Heart left ventricle (tissue), 16 donors: ENCODE measurements around the gene NIPBL. TPM values are rescaled to one million over a fixed set of nuclear protein-coding genes. Genes with fewer than 3 reads are reported as not detected.

ENCODE experiments used
- ATAC-seq, 4 donors: fragments of 200-7000 bp; cut with Tn5 transposase; one replicate each; pipeline ENCODE4 v1.9.1; 2020 to 2022; ENCODE audit warnings: moderate library complexity in 4 of 4, mild to moderate bottlenecking in 3 of 4, moderate number of reproducible peaks in 1 of 4
- DNase-seq, 5 donors: peaks; one replicate each; pipeline ENCODE4 v3.0.0-alpha.2; 2020
- H3K27ac ChIP-seq, 12 donors: fragments of 200-600 bp; sonication (generic) in 4 of 12; one replicate each; pipeline versions ENCODE4 v1.5.0 to v1.8.0; 2016 to 2022; ENCODE audit warnings: mild to moderate bottlenecking in 2 of 12
- H3K27me3 ChIP-seq, 9 donors: fragments of 200-600 bp; sonication (generic) in 2 of 9; one replicate each; pipeline versions ENCODE4 v1.5.1 to v1.8.0; 2016 to 2022; ENCODE audit warnings: mild to moderate bottlenecking in 3 of 9
- H3K36me3 ChIP-seq, 9 donors: fragments of 200-600 bp; sonication (generic) in 2 of 9; one replicate each; pipeline versions ENCODE4 v1.5.0 to v1.8.0; 2018 to 2022; ENCODE audit warnings: mild to moderate bottlenecking in 2 of 9
- H3K4me1 ChIP-seq, 12 donors: fragments of 200-600 bp; sonication (generic) in 4 of 12; one replicate each; pipeline versions ENCODE4 v1.5.0 to v1.8.0; 2016 to 2022; ENCODE audit warnings: mild to moderate bottlenecking in 3 of 12
- H3K4me3 ChIP-seq, 12 donors: fragments of 200-600 bp; sonication (generic) in 4 of 12; one replicate each; pipeline versions ENCODE4 v1.5.0 to v1.8.0; 2017 to 2022; ENCODE audit warnings: mild to moderate bottlenecking in 9 of 12, moderate library complexity in 4 of 12
- H3K9me3 ChIP-seq, 12 donors: fragments of 200-600 bp; sonication (generic) in 4 of 12; one replicate each; pipeline versions ENCODE4 v1.5.0 to v1.8.0; 2016 to 2022; ENCODE audit warnings: mild to moderate bottlenecking in 1 of 12
- CTCF ChIP-seq, 12 donors: fragments of 200-600 bp; sonication (generic) in 4 of 12; IDR thresholded peaks; one replicate each; pipeline versions ENCODE4 v1.5.0 to v1.8.0; 2018 to 2022; ENCODE audit warnings: antibody characterized with exemption in 12 of 12, mild to moderate bottlenecking in 5 of 12
- POLR2A ChIP-seq, 2 donors: fragments of 450-650 bp; IDR thresholded peaks; one replicate each; pipeline ENCODE4 v1.6.1; 2017; ENCODE audit warnings: antibody characterized with exemption in 2 of 2, mild to moderate bottlenecking in 2 of 2, moderate library complexity in 2 of 2
- WGBS, 4 donors: extraction: QIAGEN DNeasy Blood & Tissue Kit in 2 of 4; methylation state at CpG; one replicate each; pipeline versions ENCODE4 v1.1.5 to v1.1.7; 2013 to 2018; 5-methylcytosine and 5-hydroxymethylcytosine counted together
- intact Hi-C, 10 donors: fragments of 100-400 bp; cut with DNase I; formaldehyde crosslinking; loops; one replicate each; pipeline versions ENCODE4 v1.11.1 to v1.14.2; 2022
- polyA plus RNA-seq, 2 donors: library from polyadenylated mRNA; stranded (reverse); fragments of 200-250 nt; gene quantifications; one replicate each; pipeline ENCODE4 v1.2.3, GENCODE V29; 2013
- total RNA-seq, 9 donors: library from RNA; depleted of rRNA in 2 of 9; stranded (reverse); fragments of >200 nt in 2 of 9; fragmentation: NEBNext Ultra II Directional in 3 of 9; extraction: Animal tissue kit (Norgen Biotek cat#: 25700) in 3 of 9; gene quantifications; one replicate each; pipeline versions ENCODE4 v1.1.0 to v1.2.4, GENCODE V29; 2016 to 2023
- donor health status: ischemic (EF 13 %, LVEDD 7.1; RV severe dilation, severe dysfunction).
- donor health status: healthy with polysubstance abuse.
- donor health status: DM: no; HTN: yes; CAD: no.
- donor health status: DM: no; HTN: no; CAD: no.
- donor health status: ischemic (EF 25% LVEDD 6.9; RV normal size, moderate dysfunction).
- donor health status: ischemic (EF 25% LVEDD 5.7; RV mildly dilated, moderate dysfunction).
- donor health status: healthy.
- donor health status: DM: yes; HTN: yes; CAD: no.
- donor health status: ischemic (EF 35%, LVEDD 5.7; RV mildly dilated, moderate dysfunction).
- donor health status: nonischemic (EF 11% LVEDD 7.7; RV severe dilation, severe dysfunction).
- donor health status: DM: yes; HTN: yes; CAD: no.
- donor health status: PGD.
- donor health status: ischemic (EF 29% LVEDD 5.4; RV normal size, mild dysfunction).
- donor health status: nonischemic (EF 23%, LVEDD 6.1; RV moderate dilation, normal function).

The NIPBL gene
- total and polyA plus RNA-seq, 11 donors = 13.2 to 57.3 (median 38.2) TPM

GRCh38 chr5:36879274-36880033 is 2.9 kb downstream of the NIPBL start:
- DNase-seq = no peak
- intact Hi-C loops = loop anchor here (5.0 to 10.0 kb wide), 8 partner anchors 58 to 635 kb away; partner anchors contain the start of genes NADK2 (in 2 of the 10) and NUP155 (in 1 of the 10)
- H3K9me3 ChIP-seq = no peaks in the 10 kb centered on the region
- no peaks in the 10 kb centered on the region for H3K27me3 ChIP-seq
- peak overlapping the region in 7 of 12 donors; percentile 10 to 98 (median 96) for H3K27ac ChIP-seq
- TF ChIP-seq CTCF (IDR thresholded peaks at IDR 0.05) (no peak), POLR2A (IDR thresholded peaks at IDR 0.05) (no peak)
- WGBS, 4 donors = 24 to 39% (median 32%) methylated on average over 2 of the region's 2 CpGs
- peak overlapping the region in 10 of 12 donors; percentile 77 to 98 (median 91) for H3K4me3 ChIP-seq
- peaks cover 4 to 74% (median 58%) of the 10 kb centered on the region in 12 donors for H3K4me1 ChIP-seq
- no peaks in the 10 kb centered on the region for H3K36me3 ChIP-seq
- ATAC-seq = no peak

DNA sequence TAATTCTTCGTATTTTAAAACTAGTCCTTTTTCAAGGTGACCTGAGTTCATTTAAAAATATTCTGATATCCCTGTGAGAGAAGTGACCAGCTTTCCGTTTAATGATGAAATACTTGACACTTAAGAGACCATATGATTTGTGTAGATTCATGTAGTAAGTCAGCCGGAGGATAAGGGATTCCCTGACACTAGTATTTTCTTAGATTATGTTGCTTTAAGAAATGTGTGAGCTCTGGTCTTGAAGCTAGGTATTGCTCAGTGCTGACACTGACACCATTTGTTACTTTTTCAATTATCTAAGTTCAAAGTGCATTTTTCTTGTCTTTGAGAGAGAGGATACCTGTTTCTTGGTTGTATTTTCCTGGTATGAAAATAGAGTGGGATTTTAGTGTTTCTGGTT is 4.2 kb downstream of the NIPBL start:
- no peak for TF ChIP-seq CTCF (IDR thresholded peaks at IDR 0.05)
- TF ChIP-seq POLR2A (IDR thresholded peaks at IDR 0.05) = no peak
- Histone ChIP-seq H3K4me1 (peaks cover 2 to 70% (median 61%) of the 10 kb centered on the region in 12 donors), H3K27me3 (no peaks in the 10 kb centered on the region), H3K4me3 (peak overlapping the region in 2 of 12 donors; percentile 0 to 22), H3K27ac (no peak overlapping the region), H3K9me3 (no peaks in the 10 kb centered on the region), H3K36me3 (peaks cover 0 to 3% (median 0%) of the 10 kb centered on the region in 9 donors)
- ATAC-seq (no peak), DNase-seq (no peak)
- intact Hi-C loops = no loop called here
- 20 to 32% (median 23%) methylated on average over 3 of the region's 3 CpGs for WGBS, 4 donors

- ATAC-seq (no peak), DNase-seq (no peak)
- H3K27me3 ChIP-seq = no peaks in the 10 kb centered on the region
- H3K4me1 ChIP-seq = peaks cover 2 to 73% (median 64%) of the 10 kb centered on the region in 12 donors
- intact Hi-C loops = no loop called here
- no peak overlapping the region for H3K4me3 ChIP-seq
- H3K27ac ChIP-seq = no peak overlapping the region
- H3K9me3 ChIP-seq = no peaks in the 10 kb centered on the region
- TF ChIP-seq CTCF (IDR thresholded peaks at IDR 0.05) (no peak), POLR2A (IDR thresholded peaks at IDR 0.05) (no peak)
- peaks cover 0 to 3% (median 0%) of the 10 kb centered on the region in 9 donors for H3K36me3 ChIP-seq
These were observed 4.7 kb downstream of the NIPBL start for GRCh38 chr5:36881304-36881703.

- H3K9me3 ChIP-seq = no peaks in the 10 kb centered on the region
- WGBS, 4 donors = 95 to 97% (median 97%) methylated on average over 1 of the region's 1 CpG
- H3K36me3 ChIP-seq = peaks cover 0 to 3% (median 0%) of the 10 kb centered on the region in 9 donors
- no peak for DNase-seq
- intact Hi-C loops = no loop called here
- H3K27me3 ChIP-seq = no peaks in the 10 kb centered on the region
- no peak for ATAC-seq
- no peak overlapping the region for H3K27ac ChIP-seq
- no peak for TF ChIP-seq POLR2A (IDR thresholded peaks at IDR 0.05)
- TF ChIP-seq CTCF (IDR thresholded peaks at IDR 0.05) = no peak
- no peak overlapping the region for H3K4me3 ChIP-seq
- H3K4me1 ChIP-seq = peaks cover 2 to 78% (median 68%) of the 10 kb centered on the region in 12 donors
These were observed 5.2 kb downstream of the NIPBL start for GRCh38 chr5:36881807-36882206.
